Measurements from ENCODE around the gene RXRG.

GRCh38 chr1:165397944-165398343, 47.0 kb downstream of the RXRG start:
- TF ChIP-seq CTCF (IDR thresholded peaks at IDR 0.05 in 8 of 11, conservative IDR thresholded peaks at IDR 0.05 in 3 of 11) (no peak), POLR2A (IDR thresholded peaks at IDR 0.05) (no peak), POLR2AphosphoS5 (IDR thresholded peaks at IDR 0.05) (no peak)

Data from spleen (tissue), 7 donors.